AG09319 (cell line): ENCODE results near the gene TMEM250.

Source experiments
- DNase-seq: peaks from one replicate; pipeline ENCODE4 v3.0.0-alpha.2; 2010; ENCODE audit warnings: low read depth; ENCODE audit errors: extremely low read depth
- TF ChIP-seq, protein P1 (sequence below): IDR thresholded peaks from 2 replicates; pipeline ENCODE4 v1.5.1; 2011; ENCODE audit warnings: low read depth, mild to moderate bottlenecking, inconsistent platforms, low read length, moderate library complexity

The TMEM250 gene

DNA sequence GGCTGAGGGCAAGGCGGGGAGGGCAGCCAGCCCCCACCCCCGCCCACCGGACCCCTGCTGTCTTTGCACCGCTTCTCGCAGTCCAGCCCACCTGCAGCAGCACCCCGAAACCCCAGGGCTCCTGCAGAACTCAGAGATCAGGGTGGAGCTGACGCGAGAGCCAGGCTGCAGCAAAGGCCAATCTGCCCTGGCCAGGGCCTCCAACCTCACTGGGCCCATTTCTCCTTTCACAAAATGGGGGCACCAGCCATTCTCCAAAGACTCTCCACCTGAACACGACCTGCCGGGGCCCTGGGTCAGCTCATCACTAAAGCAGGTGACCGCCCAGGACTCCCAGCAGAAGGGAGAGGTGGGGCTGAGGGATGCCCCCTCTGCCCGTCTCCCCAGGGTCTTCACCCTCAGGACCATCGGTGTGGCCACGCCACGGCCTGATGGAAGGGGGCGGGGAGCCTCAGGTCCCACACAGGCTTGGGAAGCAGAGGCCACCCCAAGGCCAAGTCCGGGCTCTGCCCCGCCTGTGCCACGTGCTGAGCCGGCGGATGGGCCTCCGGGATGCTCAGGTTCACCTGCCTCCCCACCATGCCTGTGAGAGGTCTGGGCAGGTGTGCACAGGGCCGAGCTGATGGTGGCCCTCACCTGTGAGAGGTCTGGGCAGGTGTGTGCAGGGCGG, 36.7 kb downstream of the TMEM250 start:
- TF ChIP-seq, protein P1, sequence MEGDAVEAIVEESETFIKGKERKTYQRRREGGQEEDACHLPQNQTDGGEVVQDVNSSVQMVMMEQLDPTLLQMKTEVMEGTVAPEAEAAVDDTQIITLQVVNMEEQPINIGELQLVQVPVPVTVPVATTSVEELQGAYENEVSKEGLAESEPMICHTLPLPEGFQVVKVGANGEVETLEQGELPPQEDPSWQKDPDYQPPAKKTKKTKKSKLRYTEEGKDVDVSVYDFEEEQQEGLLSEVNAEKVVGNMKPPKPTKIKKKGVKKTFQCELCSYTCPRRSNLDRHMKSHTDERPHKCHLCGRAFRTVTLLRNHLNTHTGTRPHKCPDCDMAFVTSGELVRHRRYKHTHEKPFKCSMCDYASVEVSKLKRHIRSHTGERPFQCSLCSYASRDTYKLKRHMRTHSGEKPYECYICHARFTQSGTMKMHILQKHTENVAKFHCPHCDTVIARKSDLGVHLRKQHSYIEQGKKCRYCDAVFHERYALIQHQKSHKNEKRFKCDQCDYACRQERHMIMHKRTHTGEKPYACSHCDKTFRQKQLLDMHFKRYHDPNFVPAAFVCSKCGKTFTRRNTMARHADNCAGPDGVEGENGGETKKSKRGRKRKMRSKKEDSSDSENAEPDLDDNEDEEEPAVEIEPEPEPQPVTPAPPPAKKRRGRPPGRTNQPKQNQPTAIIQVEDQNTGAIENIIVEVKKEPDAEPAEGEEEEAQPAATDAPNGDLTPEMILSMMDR, result no peak
- DNase-seq, result no peak

DNA sequence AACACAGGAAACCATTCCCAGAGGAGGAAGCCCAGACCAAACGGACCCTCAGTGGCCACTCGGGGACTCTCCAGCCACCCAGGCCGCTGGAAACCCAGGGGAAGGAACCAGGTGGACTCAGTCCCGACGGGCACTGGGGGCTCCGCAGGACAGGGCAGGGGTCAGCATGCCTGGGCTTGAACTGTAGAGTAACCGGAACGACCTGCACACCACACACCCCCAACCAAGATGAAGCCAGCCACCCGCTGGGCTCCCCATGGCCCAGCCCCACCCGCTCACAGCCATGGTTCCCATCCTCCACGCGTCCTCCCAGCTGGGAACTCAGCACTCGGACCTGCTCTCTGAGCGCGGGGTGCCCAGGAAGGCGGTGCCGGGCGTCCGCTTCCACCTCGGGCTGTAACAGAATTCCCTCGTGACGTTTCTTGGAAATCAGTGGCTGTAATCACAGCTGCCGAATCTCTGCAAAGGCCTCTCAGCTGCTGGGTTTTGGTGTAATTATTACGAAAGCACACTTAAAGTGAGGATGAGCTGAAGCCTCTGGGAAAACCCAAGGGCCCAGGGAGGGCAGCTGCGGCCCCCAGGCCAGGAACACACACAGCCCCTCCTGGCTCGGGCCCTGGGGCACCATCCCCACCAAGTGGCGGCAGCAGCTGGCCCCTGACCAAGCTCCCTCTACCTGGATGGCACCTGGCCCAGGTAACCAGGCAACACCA, 37.4 kb downstream of the TMEM250 start:
- TF ChIP-seq, protein P1, result no peak
- no peak for DNase-seq

DNA sequence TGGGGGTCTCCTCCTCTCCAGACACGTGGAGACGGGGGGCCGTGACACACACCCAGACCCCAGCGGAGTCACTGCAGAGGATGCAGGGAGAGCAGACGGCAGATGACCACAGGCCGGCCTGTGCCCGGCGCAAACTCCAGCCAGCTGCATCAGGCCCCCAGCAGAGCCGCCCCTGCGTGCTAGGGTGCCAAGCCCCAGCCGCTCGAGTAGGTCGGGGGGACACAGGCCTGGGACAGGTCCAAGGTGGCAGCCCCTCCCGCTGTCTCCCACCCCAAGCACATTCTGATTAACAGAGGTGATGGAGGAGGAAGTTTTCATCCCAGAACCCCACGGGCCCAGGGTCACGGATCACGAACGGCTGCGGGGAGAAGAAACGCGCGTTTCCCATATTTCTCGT, 38.0 kb downstream of the TMEM250 start:
- TF ChIP-seq, protein P1, result no peak
- DNase-seq, result no peak

DNA sequence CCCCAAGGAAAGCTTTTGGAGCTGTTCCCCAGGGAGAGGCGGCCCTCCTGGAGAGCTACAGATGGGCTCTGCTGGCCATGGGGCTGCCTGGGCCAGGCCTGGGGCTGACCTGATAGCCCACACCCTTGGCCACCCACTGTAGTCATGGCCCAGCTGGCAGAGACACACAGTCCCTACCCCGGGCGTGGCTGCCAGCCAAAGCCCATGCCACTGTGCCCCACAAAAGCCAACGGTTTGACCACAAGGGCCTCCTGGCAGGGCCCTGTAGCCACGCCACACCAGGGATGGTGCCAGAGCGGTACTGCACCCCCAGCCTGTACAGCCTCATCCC, 38.8 kb downstream of the TMEM250 start:
- DNase-seq, result no peak
- TF ChIP-seq, protein P1, result no peak

DNA sequence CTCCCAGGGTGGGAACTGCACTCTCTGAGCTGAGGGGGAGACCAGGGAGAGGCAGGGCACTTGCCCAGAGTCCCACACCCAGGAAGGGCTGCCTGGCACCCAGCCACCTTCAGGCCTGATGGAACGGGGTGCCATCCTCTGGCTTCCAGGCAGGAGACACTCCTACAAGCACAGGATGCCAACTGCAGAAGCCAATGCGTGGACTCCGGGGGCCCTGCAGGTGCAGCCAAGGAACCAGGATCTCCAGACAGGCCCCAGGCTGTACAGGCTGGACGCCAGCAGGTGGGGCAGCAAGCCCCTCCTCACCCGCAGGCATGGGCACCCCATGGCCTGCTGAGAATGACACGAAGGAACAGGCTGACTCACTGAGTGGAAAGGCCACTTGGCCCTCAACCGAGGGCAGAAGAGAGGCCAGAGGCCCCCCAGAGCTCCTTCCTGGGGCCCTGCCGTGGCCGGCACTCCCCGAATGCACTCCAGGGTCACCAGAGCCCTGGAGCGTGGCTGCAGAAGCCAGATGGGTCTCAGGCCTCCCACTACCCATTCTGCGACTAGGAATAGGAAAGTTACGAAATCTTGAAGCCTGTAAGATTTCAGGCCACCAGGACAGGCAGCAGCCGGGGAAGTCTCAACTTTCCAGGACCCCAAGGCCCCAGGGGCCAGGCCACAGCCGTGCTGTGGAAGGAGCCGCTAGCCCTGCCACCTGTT, 39.3 kb downstream of the TMEM250 start:
- TF ChIP-seq, protein P1, result no peak
- no peak for DNase-seq

DNA sequence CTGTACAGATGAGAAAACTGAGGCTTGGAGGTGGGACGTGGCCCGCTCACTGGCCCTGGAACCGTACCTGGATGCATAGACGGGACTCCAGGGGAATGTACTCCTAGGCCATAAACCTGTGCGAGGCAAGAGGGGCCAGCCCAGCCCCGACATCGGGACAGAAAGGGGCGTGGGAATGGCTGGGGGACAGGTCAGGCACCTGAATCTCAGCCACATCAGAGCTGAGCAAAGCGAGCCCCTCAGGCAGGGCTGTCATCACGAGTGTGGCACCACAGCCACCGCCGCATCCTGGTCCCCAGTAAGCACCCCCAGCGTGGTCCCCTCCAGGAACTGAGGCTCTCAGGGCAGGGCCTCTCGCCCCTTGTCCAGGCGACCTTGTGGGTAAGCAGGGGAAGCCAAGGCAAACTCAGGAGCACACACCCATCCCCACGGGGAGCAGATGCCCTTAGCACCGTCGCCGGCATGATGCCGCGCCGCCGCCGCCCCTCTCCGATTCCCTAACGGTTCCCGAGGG, 40.1 kb downstream of the TMEM250 start:
- TF ChIP-seq, protein P1, result no peak
- DNase-seq, result no peak

DNA sequence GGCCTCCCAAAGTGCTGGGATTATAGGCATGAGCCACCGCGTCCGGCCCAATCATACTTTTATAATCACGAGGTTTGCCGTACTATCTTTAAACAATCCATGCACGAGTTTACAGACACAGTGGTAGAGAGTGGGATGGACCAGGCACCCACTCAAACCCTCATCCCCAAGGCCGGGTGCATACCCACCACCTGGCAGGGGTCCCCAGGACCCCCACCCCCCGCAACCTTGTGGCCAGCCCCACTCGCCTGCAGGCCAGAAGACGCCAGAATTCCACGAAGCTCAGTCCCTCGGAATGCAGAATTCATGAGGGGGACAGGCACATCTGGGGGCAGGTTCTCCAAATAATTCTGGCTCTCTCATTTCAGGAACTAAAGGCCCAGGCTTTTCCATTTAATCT, 40.7 kb downstream of the TMEM250 start:
- no peak for DNase-seq
- TF ChIP-seq, protein P1, result no peak
